ENCODE data around the gene NR1D2. TPM values are rescaled to one million over a fixed set of nuclear protein-coding genes. Genes with fewer than 3 reads are reported as not detected.

NR1D2 gene
- total RNA-seq, 4 donors from 2014 or later, result 36.9 to 52.1 (median 41.5) TPM

- H3K4me3 ChIP-seq, result no peak overlapping the region
- H3K27ac ChIP-seq, result no peak overlapping the region
- peaks cover 0 to 31% (median 0%) of the 10 kb centered on the region in 3 donors for H3K4me1 ChIP-seq
- TF ChIP-seq EP300 (IDR thresholded peaks at IDR 0.05), result no peak
- no peak for TF ChIP-seq POLR2AphosphoS5 (IDR thresholded peaks at IDR 0.05)
- TF ChIP-seq CTCF (IDR thresholded peaks at IDR 0.05), result no peak
- no peak for TF ChIP-seq POLR2A (IDR thresholded peaks at IDR 0.05)
- H3K27me3 ChIP-seq, result no peaks in the 10 kb centered on the region
- ATAC-seq, result peak; percentile 34
- WGBS, 2 donors (ENCODE audit: low coverage in 1 of 2), result no CpG with 5 or more reads among the region's 7 CpGs
- H3K9me3 ChIP-seq, result no peaks in the 10 kb centered on the region
- H3K36me3 ChIP-seq, result peaks cover 0 to 32% of the 10 kb centered on the region in 2 donors
Observed at GRCh38 chr3:23981136-23981535, 36.0 kb downstream of the NR1D2 start.

GRCh38 chr3:23981955-23982354, 36.9 kb downstream of the NR1D2 start:
- H3K27me3 ChIP-seq, result no peaks in the 10 kb centered on the region
- no peak for ATAC-seq
- WGBS, 2 donors (ENCODE audit: low coverage in 1 of 2), result 20 to 80% methylated on average over 1 to 3 of the region's 5 CpGs
- H3K4me1 ChIP-seq, result peaks cover 0 to 31% (median 0%) of the 10 kb centered on the region in 3 donors
- TF ChIP-seq EP300 (IDR thresholded peaks at IDR 0.05) (no peak), POLR2AphosphoS5 (IDR thresholded peaks at IDR 0.05) (no peak), CTCF (IDR thresholded peaks at IDR 0.05) (no peak), POLR2A (IDR thresholded peaks at IDR 0.05) (no peak)
- H3K4me3 ChIP-seq, result no peak overlapping the region
- H3K27ac ChIP-seq, result no peak overlapping the region
- H3K9me3 ChIP-seq, result no peaks in the 10 kb centered on the region
- peaks cover 0 to 24% of the 10 kb centered on the region in 2 donors for H3K36me3 ChIP-seq

GRCh38 chr3:23984934-23985333, 39.8 kb downstream of the NR1D2 start:
- Histone ChIP-seq H3K9me3 (no peaks in the 10 kb centered on the region), H3K4me3 (no peak overlapping the region), H3K27me3 (no peaks in the 10 kb centered on the region), H3K27ac (no peak overlapping the region), H3K4me1 (peaks cover 0 to 24% (median 0%) of the 10 kb centered on the region in 3 donors), H3K36me3 (peaks cover 0 to 6% of the 10 kb centered on the region in 2 donors)
- ATAC-seq, result no peak
- WGBS, 2 donors (ENCODE audit: low coverage in 1 of 2), result 93 to 95% methylated on average over 3 of the region's 3 CpGs
- no peak for TF ChIP-seq POLR2A (IDR thresholded peaks at IDR 0.05)
- TF ChIP-seq EP300 (IDR thresholded peaks at IDR 0.05), result no peak
- no peak for TF ChIP-seq CTCF (IDR thresholded peaks at IDR 0.05)
- TF ChIP-seq POLR2AphosphoS5 (IDR thresholded peaks at IDR 0.05), result no peak

GRCh38 chr3:23985747-23986544, 40.9 kb downstream of the NR1D2 start:
- TF ChIP-seq CTCF (IDR thresholded peaks at IDR 0.05) (no peak), POLR2A (IDR thresholded peaks at IDR 0.05) (no peak), EP300 (IDR thresholded peaks at IDR 0.05) (no peak), POLR2AphosphoS5 (IDR thresholded peaks at IDR 0.05) (no peak)
- no peak for ATAC-seq
- H3K36me3 ChIP-seq, result peaks cover 0 to 6% of the 10 kb centered on the region in 2 donors
- H3K27me3 ChIP-seq, result no peaks in the 10 kb centered on the region
- no peaks in the 10 kb centered on the region for H3K9me3 ChIP-seq
- 50 to 54% methylated on average over 1 of the region's 1 CpG for WGBS, 2 donors (ENCODE audit: low coverage in 1 of 2)
- no peak overlapping the region for H3K27ac ChIP-seq
- no peak overlapping the region for H3K4me3 ChIP-seq
- H3K4me1 ChIP-seq, result peaks cover 0 to 15% (median 0%) of the 10 kb centered on the region in 3 donors

GRCh38 chr3:23987356-23987755, 42.3 kb downstream of the NR1D2 start:
- Histone ChIP-seq H3K4me3 (no peak overlapping the region), H3K9me3 (no peaks in the 10 kb centered on the region), H3K36me3 (no peaks in the 10 kb centered on the region), H3K27ac (no peak overlapping the region), H3K27me3 (no peaks in the 10 kb centered on the region), H3K4me1 (peaks cover 0 to 16% (median 7%) of the 10 kb centered on the region in 3 donors)
- TF ChIP-seq POLR2AphosphoS5 (IDR thresholded peaks at IDR 0.05), result no peak
- no peak for TF ChIP-seq CTCF (IDR thresholded peaks at IDR 0.05)
- no peak for TF ChIP-seq POLR2A (IDR thresholded peaks at IDR 0.05)
- TF ChIP-seq EP300 (IDR thresholded peaks at IDR 0.05), result no peak
- WGBS, 2 donors (ENCODE audit: low coverage in 1 of 2), result 75 to 78% methylated on average over 4 to 8 of the region's 8 CpGs
- no peak for ATAC-seq

All from gastroesophageal sphincter (tissue), 4 donors.